ENCODE results near the gene SPACA4.

The SPACA4 gene

DNA sequence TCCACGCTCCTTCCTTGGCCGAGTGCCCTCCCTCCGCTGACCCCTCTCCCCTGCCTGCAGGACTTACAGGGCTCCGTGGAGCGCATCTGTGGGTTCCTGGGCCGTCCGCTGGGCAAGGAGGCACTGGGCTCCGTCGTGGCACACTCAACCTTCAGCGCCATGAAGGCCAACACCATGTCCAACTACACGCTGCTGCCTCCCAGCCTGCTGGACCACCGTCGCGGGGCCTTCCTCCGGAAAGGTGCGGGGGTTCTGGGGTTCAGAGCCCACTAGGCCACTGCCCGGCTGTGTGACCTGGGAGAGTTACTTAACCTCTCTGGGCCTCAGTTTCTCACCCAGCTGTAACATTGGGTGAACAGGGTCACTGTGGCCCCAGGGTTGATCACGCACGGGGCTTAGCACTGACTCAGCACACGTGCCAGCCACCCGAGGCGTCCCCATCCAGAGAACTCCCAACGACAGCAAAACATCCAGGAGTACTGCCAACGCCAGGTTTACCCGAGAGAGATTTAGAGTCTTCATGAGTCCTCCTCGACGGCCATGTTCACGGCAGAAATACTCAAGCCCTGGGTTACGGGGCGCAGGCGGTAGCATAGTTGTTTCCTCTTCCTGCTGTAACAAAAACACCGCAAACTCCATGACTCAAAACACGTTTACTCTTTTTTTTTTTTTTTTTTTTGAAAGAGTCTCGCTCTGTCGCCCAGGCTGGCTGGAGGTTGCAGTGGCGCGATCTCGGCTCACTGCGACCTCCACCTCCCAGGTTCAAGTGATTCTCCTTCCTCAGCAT, 9.7 kb upstream of the SPACA4 start:
- no peak for DNase-seq (ENCODE audit: low read depth in 2 of 2)

DNA sequence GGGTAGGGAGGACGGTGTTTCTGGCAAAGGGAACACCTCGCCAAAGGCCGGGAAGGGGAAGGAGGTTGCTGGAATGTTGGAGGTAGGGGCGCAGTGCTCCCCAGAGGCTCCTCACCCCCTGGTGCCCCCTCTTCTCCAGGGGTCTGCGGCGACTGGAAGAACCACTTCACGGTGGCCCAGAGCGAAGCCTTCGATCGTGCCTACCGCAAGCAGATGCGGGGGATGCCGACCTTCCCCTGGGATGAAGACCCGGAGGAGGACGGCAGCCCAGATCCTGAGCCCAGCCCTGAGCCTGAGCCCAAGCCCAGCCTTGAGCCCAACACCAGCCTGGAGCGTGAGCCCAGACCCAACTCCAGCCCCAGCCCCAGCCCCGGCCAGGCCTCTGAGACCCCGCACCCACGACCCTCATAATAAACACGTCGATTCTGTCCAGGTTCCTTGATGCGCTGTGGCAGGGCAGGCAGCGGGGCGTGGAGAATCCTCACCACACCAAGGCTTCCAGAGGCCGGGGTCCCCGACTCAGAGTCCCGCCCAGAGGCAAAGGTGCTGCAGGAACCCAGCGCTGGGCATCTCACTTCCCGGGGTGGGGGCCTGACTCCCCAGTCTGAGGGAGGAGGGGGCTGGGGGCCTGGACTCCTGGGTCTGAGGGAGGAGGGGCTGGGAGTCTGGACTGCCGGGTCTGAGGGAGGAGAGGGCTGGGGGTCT, 7.4 kb upstream of the SPACA4 start:
- DNase-seq (ENCODE audit: low read depth in 2 of 2): no peak

DNA sequence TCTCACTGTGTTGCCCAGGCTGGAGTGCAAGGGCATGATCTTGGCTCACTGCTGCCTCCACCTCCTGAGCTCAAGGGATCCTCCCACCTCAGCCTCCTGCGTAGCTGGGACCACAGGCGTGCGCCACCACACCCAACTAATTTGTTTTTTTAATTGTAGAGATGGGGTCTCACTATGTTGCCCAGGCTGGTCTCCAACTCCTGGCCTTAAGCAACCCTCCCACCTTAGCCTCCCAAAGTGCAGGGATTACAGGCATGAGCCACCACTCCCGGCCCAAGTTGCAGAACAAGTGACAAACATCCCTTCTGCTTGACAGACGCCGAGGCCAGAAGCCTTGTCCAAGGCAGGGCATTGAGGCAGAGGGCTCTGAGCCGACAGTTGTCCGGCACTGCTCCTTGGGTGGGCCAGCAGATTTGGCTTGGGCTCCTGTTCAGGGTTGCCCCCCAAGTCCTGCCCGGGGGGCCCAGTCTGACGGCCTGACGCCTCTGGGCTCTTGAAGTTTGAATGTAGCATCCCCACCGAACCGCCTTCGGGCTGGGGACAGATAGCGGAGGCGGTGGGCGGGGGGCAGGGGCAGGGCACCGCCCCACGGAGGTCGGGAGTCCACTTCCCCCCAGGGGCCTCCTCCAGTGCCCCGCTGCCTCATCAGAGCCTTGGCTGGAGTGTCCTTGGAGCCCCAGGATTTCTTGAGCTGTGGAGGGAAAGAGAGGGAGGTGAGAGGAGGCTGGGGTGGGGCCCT, 5.7 kb upstream of the SPACA4 start:
- DNase-seq (ENCODE audit: low read depth in 2 of 2): no peak

DNA sequence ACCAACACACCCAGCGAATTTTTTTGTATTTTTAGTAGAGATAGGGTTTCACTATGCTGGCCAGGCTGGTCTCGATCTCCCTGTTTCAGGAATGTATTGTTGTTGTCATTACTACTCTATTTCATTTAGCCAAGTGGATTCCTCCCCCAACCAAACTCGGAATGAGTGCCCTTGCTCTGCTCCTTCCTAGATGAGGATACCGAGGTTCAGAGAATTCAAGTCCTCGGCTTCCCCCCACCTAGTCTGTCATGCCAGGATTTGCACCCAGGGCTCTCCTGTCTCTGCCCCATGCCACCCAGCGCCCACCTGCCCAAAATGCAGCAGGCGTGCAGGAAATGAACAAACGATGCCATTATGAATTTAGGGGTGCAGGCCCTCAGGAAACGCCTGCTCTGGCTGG, 3.5 kb upstream of the SPACA4 start:
- no peak for DNase-seq (ENCODE audit: low read depth in 2 of 2)

DNA sequence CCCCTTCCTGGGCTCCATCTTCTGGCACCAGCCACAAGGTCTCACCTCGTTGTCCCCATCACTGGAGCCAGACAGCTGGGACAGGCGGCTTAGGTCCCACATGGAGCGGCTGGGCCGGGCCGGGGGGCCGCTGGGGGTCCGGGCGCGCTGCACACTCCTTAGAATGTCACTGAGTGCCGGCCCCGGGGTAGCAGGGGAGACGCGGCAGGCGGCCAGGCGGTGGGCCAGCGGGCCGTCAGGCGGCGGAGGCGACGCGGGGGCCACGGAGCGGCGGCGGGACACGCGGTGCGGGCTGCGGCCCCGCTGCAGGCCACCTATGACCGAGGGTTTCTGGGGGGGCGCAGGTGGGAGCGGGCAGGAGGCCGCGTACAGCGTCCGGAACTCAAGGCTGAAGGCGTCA, 3.1 kb upstream of the SPACA4 start:
- no peak for DNase-seq (ENCODE audit: low read depth in 2 of 2)

DNA sequence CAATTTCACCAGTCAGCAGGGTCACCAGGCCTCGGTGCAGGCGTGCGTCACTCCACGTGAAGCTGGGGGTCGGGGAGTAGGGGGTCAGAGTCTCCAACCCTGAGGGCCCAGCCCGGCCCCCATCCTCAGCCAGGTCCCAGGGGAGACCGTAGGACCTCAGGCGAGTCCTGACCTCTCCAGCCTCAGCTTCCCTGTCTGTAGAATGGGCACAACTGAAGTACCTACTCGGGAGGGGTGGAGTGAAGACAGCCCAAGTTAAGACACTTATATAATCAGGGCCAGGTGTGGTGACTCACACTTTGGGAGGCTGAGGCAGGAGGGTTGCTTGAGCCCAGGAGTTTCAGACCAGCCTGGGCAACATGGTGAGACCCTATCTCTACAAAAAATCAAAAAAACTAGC, 2.7 kb upstream of the SPACA4 start:
- DNase-seq (ENCODE audit: low read depth in 2 of 2): no peak

DNA sequence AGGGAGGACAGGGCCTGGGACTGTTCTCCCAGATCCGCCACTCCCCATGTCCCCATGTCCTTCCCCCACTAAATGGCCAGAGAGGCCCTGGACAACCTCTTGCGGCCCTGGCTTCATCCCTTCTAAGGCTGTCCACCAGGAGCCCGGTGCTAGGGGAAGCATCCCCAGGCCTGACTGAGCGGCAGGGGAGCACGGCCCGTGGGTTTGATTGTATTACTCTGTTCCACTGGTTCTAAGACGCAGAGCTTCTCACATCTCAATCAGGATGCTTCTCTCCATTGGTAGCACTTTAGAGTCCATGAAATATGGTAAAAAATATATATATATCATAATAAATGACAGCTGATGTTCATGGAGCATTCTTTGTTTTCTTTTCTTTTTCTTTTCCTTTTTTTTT, 815 bp downstream of the SPACA4 start:
- no peak for DNase-seq (ENCODE audit: low read depth in 2 of 2)

DNA sequence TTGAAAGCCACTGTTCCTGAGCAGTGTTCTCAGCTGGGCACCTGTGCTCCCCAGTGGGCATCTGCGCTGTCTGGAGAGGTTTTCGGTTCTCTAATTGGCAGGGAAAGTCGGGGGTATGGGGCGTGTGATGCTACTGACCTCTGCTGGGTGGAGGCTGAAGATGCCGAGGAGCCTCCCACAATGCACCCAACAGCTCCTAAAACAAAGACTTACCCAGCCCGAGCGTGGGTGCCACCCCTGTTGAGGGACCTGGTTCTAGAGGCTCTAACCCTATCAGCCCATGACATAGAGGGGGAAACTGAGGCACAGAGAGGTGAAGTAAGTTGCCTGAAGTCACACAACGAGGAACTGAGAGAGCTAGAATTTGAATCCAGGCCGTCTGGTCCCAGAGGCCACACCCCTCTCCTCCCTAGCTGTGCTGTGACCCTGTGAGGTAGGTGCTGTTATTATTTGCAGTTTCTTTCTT, 2.3 kb downstream of the SPACA4 start:
- DNase-seq (ENCODE audit: low read depth in 2 of 2): peak in 1 of 2 donors; percentile 30

DNA sequence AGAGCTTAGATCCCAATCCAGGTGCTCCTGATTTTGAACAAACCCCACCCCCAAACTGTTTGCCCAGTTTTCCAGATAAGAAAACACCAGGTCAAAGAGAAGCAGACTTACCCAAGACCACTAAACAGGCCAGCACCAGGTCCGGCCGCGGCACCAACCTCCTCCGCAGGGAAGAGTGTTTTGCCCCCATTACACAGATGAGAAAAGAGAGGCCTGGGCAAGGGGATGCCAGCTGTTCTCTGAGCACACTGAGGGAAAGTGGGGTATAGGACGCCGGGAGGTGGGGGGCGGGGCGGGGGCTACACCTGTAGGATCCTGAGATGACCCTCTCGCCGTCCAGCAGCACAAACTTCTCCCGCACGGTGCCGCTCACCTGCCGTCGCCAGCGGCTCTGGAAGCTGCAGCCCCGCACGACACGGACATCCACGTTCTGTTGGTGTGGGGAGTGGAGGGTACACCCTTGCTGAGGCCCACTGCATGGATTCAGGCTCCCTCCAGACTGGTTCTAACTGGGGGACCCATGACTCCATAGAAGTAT, 3.1 kb downstream of the SPACA4 start:
- no peak for DNase-seq (ENCODE audit: low read depth in 2 of 2)

DNA sequence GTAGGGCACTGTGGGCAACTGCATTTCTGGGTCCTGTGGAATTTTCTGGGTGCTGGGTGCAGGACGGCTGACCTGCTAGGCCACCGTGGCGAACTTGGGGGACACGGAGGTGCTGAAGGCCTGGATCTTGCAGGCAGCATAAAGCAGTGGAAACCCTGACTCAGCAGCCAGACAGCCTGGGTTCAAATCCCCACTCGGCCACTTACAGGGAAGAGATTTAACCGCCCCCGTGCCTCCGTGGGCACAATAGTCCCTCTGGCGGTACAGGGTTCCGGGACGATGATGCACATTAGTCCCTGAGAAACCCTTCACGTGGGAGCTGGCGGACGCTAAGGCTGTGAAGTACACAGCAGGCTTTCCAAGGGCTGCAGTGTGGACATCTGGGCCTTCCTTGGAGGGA, 5.3 kb downstream of the SPACA4 start:
- DNase-seq (ENCODE audit: low read depth in 2 of 2): no peak

DNA sequence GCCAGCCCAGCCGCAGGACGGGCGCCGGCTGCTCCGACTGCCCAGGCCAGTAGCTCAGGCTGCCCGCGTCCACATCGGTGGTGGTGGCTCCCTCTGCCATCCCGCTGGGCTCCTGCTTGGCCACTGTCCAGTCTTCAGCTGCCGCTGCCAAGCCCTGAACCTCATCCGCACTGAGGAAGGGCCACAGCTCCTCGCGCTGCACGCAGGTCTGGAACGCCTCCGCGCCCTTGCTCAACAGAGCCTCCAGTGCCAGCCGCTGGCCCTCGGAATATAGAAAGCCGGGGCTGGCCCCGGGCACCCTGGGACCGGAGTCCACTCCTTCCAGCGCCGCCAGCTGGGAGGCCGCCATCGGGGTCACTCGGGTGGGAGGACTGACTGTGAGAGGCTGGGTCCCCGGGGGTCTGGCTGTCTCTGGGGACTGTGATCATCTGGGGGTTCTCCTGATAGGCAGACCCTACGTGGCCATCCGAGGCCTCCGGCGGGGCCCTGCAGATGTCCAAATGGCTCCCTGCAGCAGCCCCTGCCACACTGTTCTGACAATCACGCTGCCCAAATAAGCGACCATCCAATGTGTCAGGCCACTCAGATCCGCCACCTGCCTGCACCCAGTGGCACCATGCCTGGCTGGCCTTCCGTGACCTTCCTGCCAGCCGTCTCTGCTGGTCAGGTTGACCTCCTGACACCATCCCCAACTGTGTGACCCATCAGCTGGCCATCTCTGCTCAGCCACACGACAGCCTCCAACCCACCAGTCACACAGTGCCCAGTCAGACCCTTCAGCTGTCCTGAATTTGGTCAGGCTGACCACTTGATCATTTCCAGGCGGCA, 6.7 kb downstream of the SPACA4 start:
- no peak for DNase-seq (ENCODE audit: low read depth in 2 of 2)

DNA sequence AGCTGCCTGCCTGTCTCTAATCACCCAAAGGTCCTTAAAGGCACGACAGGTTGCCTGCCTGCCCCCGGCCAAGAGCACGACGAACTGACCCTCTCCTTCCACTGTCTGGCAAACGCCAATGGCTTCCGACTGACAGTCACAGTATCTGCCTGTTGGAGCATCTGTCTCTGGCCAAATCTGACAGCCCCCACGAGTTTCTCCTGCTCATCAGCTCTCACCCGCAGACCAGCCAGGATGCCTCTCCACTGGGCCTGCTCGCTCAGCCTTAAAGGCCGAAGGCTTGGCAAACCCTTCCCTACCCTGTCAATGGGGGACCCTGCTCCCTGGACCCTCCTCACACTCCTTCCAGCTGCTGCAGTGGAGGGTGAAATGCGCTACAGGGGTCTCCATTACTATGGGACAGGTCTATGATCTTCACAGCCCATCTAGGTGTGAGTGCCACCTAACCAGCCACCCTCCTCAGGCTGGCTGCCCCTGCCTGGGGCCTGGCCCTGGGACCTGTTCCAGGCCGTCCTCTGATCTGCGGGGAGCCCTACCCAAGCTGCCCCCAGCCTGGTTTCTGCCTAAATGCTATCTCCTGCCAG, 7.4 kb downstream of the SPACA4 start:
- no peak for DNase-seq (ENCODE audit: low read depth in 2 of 2)

DNA sequence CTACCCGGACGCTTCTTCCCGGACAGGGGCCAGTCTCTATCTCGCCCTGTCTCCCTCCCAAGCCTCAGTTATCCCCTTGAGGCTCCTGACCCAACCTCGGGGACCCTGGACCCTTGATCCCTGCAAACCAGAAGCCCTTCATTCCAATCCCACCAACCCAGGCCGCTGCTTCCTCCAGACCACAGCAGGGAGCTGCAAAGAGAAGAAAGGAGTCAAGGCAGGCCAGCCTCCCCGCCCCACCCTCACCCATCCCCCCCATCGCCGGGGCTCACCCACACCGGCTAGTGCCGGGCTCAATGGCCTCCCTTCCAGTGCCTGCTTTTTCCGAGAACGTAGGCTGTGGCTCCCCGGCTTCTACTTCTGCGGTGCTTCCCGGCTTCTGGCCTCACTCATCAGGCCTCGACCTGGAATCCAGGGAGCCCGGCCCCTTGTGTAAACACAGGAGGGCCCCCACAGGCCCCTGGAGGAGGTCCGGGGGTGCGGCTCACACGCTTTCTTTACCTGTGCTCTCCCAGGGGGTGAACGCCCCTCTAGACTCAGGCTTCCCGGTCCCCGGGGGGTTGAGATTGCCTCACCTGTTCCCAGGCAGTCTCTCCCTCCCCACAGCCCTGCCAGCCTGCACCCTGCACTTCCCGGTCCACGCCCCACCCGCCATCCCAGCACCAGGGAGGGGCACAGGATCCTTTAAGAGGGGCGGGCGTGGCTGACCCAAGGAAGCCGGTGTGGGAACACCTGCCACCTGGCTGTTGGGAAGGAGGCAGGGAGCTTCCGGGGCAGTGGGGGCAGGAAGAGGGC, 8.1 kb downstream of the SPACA4 start, which contains the start of gene FAM83E:
FAM83E (minus strand) TSS at position 641 of the 795 bp plus-strand sequence. CDS start 1,704 bp downstream, outside the sequence.
- DNase-seq (ENCODE audit: low read depth in 2 of 2): no peak

DNA sequence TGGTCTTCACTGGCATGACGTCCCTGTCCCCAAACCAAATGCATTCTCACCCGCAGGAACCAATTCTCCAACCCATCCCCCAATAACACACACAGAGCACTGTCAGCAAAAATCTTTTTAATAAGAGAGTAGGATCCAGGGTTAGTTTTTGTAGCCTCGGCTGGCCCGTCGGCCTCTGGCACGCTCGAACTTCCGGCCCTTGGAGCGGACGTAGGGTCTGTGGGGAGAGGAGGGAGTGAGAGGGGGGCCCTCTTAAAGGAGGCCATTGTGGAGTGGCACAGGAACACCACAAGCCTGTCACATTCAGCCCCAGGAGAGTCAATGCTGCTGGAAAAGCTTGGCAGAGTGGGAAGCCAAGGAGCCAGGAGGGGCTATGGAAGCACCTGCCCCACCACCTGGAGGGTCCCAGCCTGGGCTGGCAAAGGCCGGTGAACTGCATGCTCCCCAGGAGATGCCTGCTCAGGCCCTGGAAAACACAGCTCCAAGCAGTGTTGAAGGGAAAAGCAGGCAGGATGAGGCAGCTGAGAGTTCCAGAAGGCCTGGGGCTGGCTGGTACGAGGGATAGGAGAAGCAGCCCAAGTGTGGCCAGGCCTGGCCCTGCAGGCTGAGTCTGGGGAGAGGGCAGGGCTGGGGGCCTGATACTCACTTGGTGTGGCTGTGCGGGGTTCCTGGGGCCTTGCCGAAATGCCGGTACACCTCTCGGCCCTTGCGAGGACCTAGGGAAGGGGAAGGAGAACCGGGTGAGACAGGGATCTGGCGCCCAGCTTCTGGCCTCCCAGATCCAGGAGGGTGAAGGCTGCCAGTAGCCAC, 8.9 kb downstream of the SPACA4 start:
- no peak for DNase-seq (ENCODE audit: low read depth in 2 of 2)

DNA sequence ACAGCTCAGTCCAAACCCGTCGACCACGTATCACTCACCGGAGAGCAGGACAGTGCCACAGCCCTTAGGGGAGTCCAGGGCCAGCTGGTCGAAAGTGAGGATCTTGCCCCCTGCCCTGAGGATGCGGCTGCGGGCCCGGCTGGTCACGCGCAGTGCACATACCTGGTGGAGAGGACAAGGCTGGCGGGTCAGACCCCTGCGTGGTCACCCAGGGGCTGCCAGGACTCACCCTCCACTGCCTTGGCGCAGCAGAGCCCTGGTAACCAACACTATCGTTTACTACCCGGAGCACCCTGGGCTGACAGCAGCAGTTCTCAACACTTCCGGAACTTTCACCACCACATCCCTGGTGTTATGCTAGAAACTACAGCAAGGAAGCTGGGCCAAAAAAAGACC, 9.5 kb downstream of the SPACA4 start:
- DNase-seq (ENCODE audit: low read depth in 2 of 2): no peak

DNA sequence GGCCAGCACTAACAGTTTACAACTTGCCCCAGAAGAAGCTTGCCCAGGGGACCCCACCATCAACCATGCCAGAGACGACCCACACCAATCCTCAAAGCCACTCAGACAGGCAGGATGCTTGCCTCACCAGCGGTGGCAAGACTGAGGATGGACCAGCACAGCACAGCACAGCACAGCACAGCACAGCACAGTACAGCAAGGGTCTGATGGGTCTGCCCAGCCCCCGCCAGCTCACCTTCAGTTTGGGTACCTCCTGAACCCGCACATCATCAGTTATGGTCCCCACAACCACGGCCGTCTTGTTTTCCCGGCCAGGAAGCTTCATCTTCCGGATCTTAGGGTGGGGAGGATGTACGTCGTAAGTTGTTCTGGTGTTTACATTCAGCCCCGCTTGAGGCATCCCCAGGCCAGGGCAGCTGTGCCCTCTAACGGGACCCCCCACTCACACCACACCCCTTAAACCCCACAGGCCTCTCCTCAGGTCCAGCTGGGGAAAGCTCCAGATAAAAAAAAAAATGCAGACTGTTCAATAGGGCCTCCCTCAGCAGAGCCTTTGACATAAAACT, 10.0 kb downstream of the SPACA4 start:
- DNase-seq (ENCODE audit: low read depth in 2 of 2): no peak

DNA sequence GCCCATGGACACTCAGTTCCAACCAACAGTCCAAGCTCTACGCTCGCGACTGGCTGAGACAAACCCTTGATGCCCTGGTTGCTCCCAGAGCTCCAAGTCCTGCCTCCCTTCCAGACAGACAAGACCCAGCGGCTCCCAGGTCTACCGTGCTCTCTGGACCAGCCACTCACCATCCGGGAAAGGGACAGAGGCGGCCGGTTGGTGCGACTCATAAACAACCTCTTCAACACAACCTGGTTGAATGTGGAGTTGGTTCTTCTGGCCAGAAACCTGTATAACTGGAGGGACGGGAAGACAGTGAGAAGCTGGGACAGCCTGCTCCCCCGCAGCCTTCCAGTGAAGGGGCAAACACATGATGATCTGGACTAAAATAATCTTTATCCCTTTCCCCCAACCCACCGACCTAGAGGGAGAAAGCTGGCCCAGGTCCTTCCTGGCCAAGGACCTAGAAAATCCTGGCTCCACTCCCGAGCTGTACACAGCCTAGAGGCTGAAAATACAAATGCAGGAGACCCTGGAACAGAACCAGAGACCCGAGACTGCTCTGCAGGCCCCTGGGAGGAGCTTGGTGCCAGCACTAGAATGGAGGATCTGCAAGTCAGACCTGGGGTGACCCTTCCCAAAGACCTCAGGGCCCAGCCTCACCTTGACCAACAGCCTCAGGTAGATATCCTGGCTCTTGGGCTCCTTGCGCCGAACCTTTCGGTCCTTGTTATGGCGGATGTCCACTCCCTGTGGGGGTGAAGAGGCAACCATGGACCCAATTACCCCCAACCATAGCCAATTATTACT, 10.8 kb downstream of the SPACA4 start:
- no peak for DNase-seq (ENCODE audit: low read depth in 2 of 2)

DNA sequence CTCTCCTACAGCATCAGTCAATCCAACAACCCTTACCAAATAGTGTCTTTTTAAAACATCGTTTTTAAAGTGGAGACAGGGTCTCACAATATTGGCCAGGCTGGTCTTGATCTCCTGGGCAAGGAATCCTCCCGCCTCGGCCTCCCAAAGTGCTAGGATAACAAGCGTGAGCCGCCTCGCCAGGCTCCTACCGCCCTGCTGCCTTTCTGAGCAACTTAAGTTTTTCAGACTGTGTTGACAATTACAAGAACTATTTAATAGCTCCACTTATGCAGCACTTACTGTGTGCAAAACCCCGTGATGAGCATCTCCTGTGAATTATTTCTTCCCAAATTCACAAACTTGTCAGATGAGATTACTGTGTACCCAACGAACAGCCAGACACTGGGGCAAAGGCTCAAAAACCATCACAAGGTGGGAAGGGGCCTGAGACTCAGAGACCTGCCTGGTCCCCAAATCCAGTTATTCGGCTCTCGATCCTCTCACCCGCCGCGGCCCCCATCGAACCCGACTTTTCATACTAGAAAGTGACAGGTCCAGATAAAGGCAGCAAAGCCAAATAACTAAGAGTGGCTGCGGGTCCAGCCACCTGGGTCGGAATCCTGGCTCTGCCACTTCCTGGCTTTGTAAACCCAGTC, 11.9 kb downstream of the SPACA4 start:
- DNase-seq (ENCODE audit: low read depth in 2 of 2): no peak

Measured in stimulated activated CD8-positive, alpha-beta memory T cell treated with anti-CD3 and anti-CD28 coated beads, Interleukin-7, amount 100 ng/mL, for 4 hours (primary cell).